HUES64 (cell line): ENCODE measurements around the gene MBIP.

Source experiments
- H3K27ac ChIP-seq: 2 replicates; pipeline ENCODE4 v1.7.0; 2013; ENCODE audit warnings: low read depth, low read length, inconsistent platforms
- H3K27me3 ChIP-seq: 2 replicates; pipeline ENCODE4 v1.6.1; 2013; ENCODE audit warnings: mild to moderate bottlenecking, low read length; ENCODE audit not compliant: insufficient read depth
- H3K36me3 ChIP-seq: 2 replicates; pipeline ENCODE4 v1.6.1; 2013; ENCODE audit warnings: mild to moderate bottlenecking, low read length; ENCODE audit not compliant: insufficient read depth
- H3K4me1 ChIP-seq: 2 replicates; pipeline ENCODE4 v1.6.1; 2013; ENCODE audit warnings: mild to moderate bottlenecking, low read length, moderate library complexity; ENCODE audit not compliant: insufficient read depth
- H3K4me3 ChIP-seq: 2 replicates; pipeline ENCODE4 v1.5.1; 2013; ENCODE audit warnings: mild to moderate bottlenecking, low read length, moderate library complexity
- H3K9ac ChIP-seq: 2 replicates; pipeline ENCODE4 v1.6.1; 2013; ENCODE audit warnings: mild to moderate bottlenecking, low read depth, low read length
- H3K9me3 ChIP-seq: 2 replicates; pipeline ENCODE4 v1.6.1; 2013; ENCODE audit warnings: low read depth, low read length; ENCODE audit not compliant: insufficient read depth
- WGBS: fragments of 150-250, 120-280 bp; methylation state at CpG from one replicate; pipeline ENCODE4 v1.1.7; 2013; ENCODE audit warnings: missing lambda C conversion rate; 5-methylcytosine and 5-hydroxymethylcytosine counted together

Gene MBIP

GRCh38 chr14:36306836-36307235, 13.6 kb downstream of the MBIP start:
- Histone ChIP-seq H3K9me3 (no peaks in the 10 kb centered on the region), H3K27ac (no peak overlapping the region), H3K9ac (no peak overlapping the region), H3K4me3 (no peak overlapping the region), H3K4me1 (no peaks in the 10 kb centered on the region), H3K27me3 (no peaks in the 10 kb centered on the region), H3K36me3 (peaks cover 95% of the 10 kb centered on the region)
- WGBS, result 88% methylated on average over 1 of the region's 2 CpGs

GRCh38 chr14:36304895-36305294, 15.5 kb downstream of the MBIP start:
- Histone ChIP-seq H3K36me3 (peaks cover 94% of the 10 kb centered on the region), H3K4me1 (no peaks in the 10 kb centered on the region), H3K4me3 (no peak overlapping the region), H3K9ac (no peak overlapping the region), H3K27me3 (no peaks in the 10 kb centered on the region), H3K27ac (no peak overlapping the region), H3K9me3 (no peaks in the 10 kb centered on the region)

- 72% methylated on average over 4 of the region's 4 CpGs for WGBS
- H3K36me3 ChIP-seq, result peaks cover 94% of the 10 kb centered on the region
- H3K27me3 ChIP-seq, result no peaks in the 10 kb centered on the region
- no peaks in the 10 kb centered on the region for H3K4me1 ChIP-seq
- H3K4me3 ChIP-seq, result no peak overlapping the region
- H3K27ac ChIP-seq, result no peak overlapping the region
- no peak overlapping the region for H3K9ac ChIP-seq
- H3K9me3 ChIP-seq, result no peaks in the 10 kb centered on the region
These were observed 16.5 kb downstream of the MBIP start for GRCh38 chr14:36303960-36304359.

GRCh38 chr14:36302823-36303222, 17.6 kb downstream of the MBIP start:
- Histone ChIP-seq H3K9me3 (no peaks in the 10 kb centered on the region), H3K9ac (no peak overlapping the region), H3K4me3 (no peak overlapping the region), H3K27ac (no peak overlapping the region), H3K4me1 (no peaks in the 10 kb centered on the region), H3K27me3 (no peaks in the 10 kb centered on the region), H3K36me3 (peaks cover 94% of the 10 kb centered on the region)
- WGBS, result 91% methylated on average over 2 of the region's 2 CpGs

GRCh38 chr14:36301159-36301558, 19.3 kb downstream of the MBIP start:
- Histone ChIP-seq H3K27ac (no peak overlapping the region), H3K9me3 (no peaks in the 10 kb centered on the region), H3K27me3 (no peaks in the 10 kb centered on the region), H3K4me1 (peaks cover 4% of the 10 kb centered on the region; the same call in 1 of the 2 replicates), H3K9ac (no peak overlapping the region), H3K36me3 (peaks cover 93% of the 10 kb centered on the region), H3K4me3 (no peak overlapping the region)
- 98% methylated on average over 3 of the region's 3 CpGs for WGBS

- Histone ChIP-seq H3K27me3 (no peaks in the 10 kb centered on the region), H3K4me1 (peaks cover 12% of the 10 kb centered on the region), H3K9me3 (no peaks in the 10 kb centered on the region), H3K36me3 (peaks cover 84% of the 10 kb centered on the region), H3K27ac (no peak overlapping the region), H3K4me3 (no peak overlapping the region), H3K9ac (no peak overlapping the region)
These were observed 20.1 kb downstream of the MBIP start for GRCh38 chr14:36300337-36300736.

- 52% methylated on average over 3 of the region's 4 CpGs for WGBS
These were observed 24.5 kb downstream of the MBIP start for GRCh38 chr14:36295642-36296627.

GRCh38 chr14:36294543-36294942, 25.9 kb downstream of the MBIP start:
- 97% methylated on average over 4 of the region's 4 CpGs for WGBS
- no peaks in the 10 kb centered on the region for H3K27me3 ChIP-seq
- no peak overlapping the region for H3K4me3 ChIP-seq
- peaks cover 33% of the 10 kb centered on the region for H3K36me3 ChIP-seq
- H3K27ac ChIP-seq, result no peak overlapping the region
- peaks cover 26% of the 10 kb centered on the region for H3K4me1 ChIP-seq
- no peaks in the 10 kb centered on the region for H3K9me3 ChIP-seq
- H3K9ac ChIP-seq, result no peak overlapping the region

More at GRCh38 chr14:36295642-36296627, 24.5 kb downstream of the MBIP start:
- no peaks in the 10 kb centered on the region for H3K27me3 ChIP-seq
- no peaks in the 10 kb centered on the region for H3K9me3 ChIP-seq
- H3K4me3 ChIP-seq, result no peak overlapping the region
- peaks cover 47% of the 10 kb centered on the region for H3K36me3 ChIP-seq
- H3K4me1 ChIP-seq, result peaks cover 22% of the 10 kb centered on the region
- peak overlapping the region; percentile 75 for H3K27ac ChIP-seq
- H3K9ac ChIP-seq, result no peak overlapping the region

GRCh38 chr14:36293824-36294223, 26.6 kb downstream of the MBIP start:
- Histone ChIP-seq H3K9me3 (no peaks in the 10 kb centered on the region), H3K9ac (no peak overlapping the region), H3K27me3 (no peaks in the 10 kb centered on the region), H3K4me1 (peaks cover 26% of the 10 kb centered on the region), H3K4me3 (no peak overlapping the region), H3K36me3 (peaks cover 26% of the 10 kb centered on the region), H3K27ac (no peak overlapping the region)
- WGBS, result no CpG with 5 or more reads among the region's 1 CpG

- 97% methylated on average over 1 of the region's 1 CpG for WGBS
These were observed 30.5 kb downstream of the MBIP start for GRCh38 chr14:36289954-36290353.

GRCh38 chr14:36288496-36288895, 31.9 kb downstream of the MBIP start:
- 85% methylated on average over 2 of the region's 3 CpGs for WGBS
- H3K9ac ChIP-seq, result no peak overlapping the region
- no peaks in the 10 kb centered on the region for H3K27me3 ChIP-seq
- no peaks in the 10 kb centered on the region for H3K9me3 ChIP-seq
- peaks cover 18% of the 10 kb centered on the region for H3K4me1 ChIP-seq
- no peak overlapping the region for H3K27ac ChIP-seq
- no peaks in the 10 kb centered on the region for H3K36me3 ChIP-seq
- no peak overlapping the region for H3K4me3 ChIP-seq

More at GRCh38 chr14:36289954-36290353, 30.5 kb downstream of the MBIP start:
- Histone ChIP-seq H3K27me3 (no peaks in the 10 kb centered on the region), H3K9me3 (no peaks in the 10 kb centered on the region), H3K4me1 (peaks cover 11% of the 10 kb centered on the region), H3K4me3 (no peak overlapping the region), H3K36me3 (peaks cover 2% of the 10 kb centered on the region; the same call in 1 of the 2 replicates), H3K27ac (no peak overlapping the region), H3K9ac (no peak overlapping the region)
